ENCODE results near the gene TTC22. TPM values are rescaled to one million over a fixed set of nuclear protein-coding genes. Genes with fewer than 3 reads are reported as not detected.
A peak's percentile ranks its signal among the peaks of the same experiment; 100 is the strongest.

TTC22 gene
- total RNA-seq, 1 donor from 2014 or later: not detected

GRCh38 chr1:54834007-54834541, 33.0 kb upstream of the TTC22 start:
- no peak for DNase-seq (ENCODE audit: low spot score)

- DNase-seq (ENCODE audit: low spot score): no peak
Measured at GRCh38 chr1:54833121-54833520, 32.0 kb upstream of the TTC22 start.

- peak; percentile 35 for DNase-seq (ENCODE audit: low spot score)
Measured at GRCh38 chr1:54826226-54826816, 25.2 kb upstream of the TTC22 start.

GRCh38 chr1:54825696-54826095, 24.6 kb upstream of the TTC22 start:
- peak; percentile 59 for DNase-seq (ENCODE audit: low spot score)

- DNase-seq (ENCODE audit: low spot score): no peak
Measured at GRCh38 chr1:54823670-54824069, 22.5 kb upstream of the TTC22 start.

- DNase-seq (ENCODE audit: low spot score): no peak
Measured at GRCh38 chr1:54819733-54820132, 18.6 kb upstream of the TTC22 start.

- peak; percentile 39 for DNase-seq (ENCODE audit: low spot score)
Measured at GRCh38 chr1:54819195-54819536, 18.0 kb upstream of the TTC22 start.

GRCh38 chr1:54818461-54819194, 17.5 kb upstream of the TTC22 start:
- DNase-seq (ENCODE audit: low spot score): no peak

- no peak for DNase-seq (ENCODE audit: low spot score)
Measured at GRCh38 chr1:54816951-54817350, 15.8 kb upstream of the TTC22 start.

- no peak for DNase-seq (ENCODE audit: low spot score)
Measured at GRCh38 chr1:54816130-54816529, 15.0 kb upstream of the TTC22 start.

- no peak for DNase-seq (ENCODE audit: low spot score)
Measured at GRCh38 chr1:54815086-54815876, 14.2 kb upstream of the TTC22 start.

GRCh38 chr1:54814571-54814970, 13.4 kb upstream of the TTC22 start:
- DNase-seq (ENCODE audit: low spot score): peak; percentile 69

GRCh38 chr1:54814126-54814498, 13.0 kb upstream of the TTC22 start:
- peak; percentile 59 for DNase-seq (ENCODE audit: low spot score)

- peak; percentile 45 for DNase-seq (ENCODE audit: low spot score)
Measured at GRCh38 chr1:54813485-54814125, 12.5 kb upstream of the TTC22 start.

- DNase-seq (ENCODE audit: low spot score): peak; percentile 57
Measured at GRCh38 chr1:54812801-54813484, 11.8 kb upstream of the TTC22 start.

- peak; percentile 85 for DNase-seq (ENCODE audit: low spot score)
Measured at GRCh38 chr1:54811739-54812655, 10.9 kb upstream of the TTC22 start.

GRCh38 chr1:54811066-54811465, 9.9 kb upstream of the TTC22 start:
- DNase-seq (ENCODE audit: low spot score): no peak

GRCh38 chr1:54810153-54810942, 9.2 kb upstream of the TTC22 start:
- DNase-seq (ENCODE audit: low spot score): peak; percentile 89

GRCh38 chr1:54809496-54810074, 8.5 kb upstream of the TTC22 start:
- DNase-seq (ENCODE audit: low spot score): peak; percentile 18

Measured in mesenteric fat pad (tissue), 1 donor.